HepG2 (cell line): ENCODE data around the gene DAPK1. TPM values are rescaled to one million over a fixed set of nuclear protein-coding genes. Genes with fewer than 3 reads are reported as not detected.

Experiments used
- ATAC-seq: fragments of 200-7000 bp; cut with Tn5 transposase; 3 replicates; pipeline ENCODE4 v1.9.1; 2020; ENCODE audit warnings: mild to moderate bottlenecking, moderate library complexity
- BruUV-seq: library from RNA; stranded (reverse); fragments of 400-500 nt; replicated peaks from 2 replicates; lab custom pipeline; 2021; lab: Mats Ljungman, UMichigan
- CTCF ChIA-PET: fragments of 300-600 bp; formaldehyde crosslinking; extraction: SDS; loops from one replicate; lab custom pipeline; 2021; ENCODE audit warnings: low total read pairs, inconsistent platforms, low intra/inter-chr PET ratio; lab: Yijun Ruan, JAX
- POLR2A ChIA-PET: fragments of 350-600 bp; sonication (Branson Sonifier 250); formaldehyde crosslinking; loops from one replicate; lab custom pipeline; 2020; ENCODE audit warnings: antibody characterized with exemption, inconsistent platforms; lab: Yijun Ruan, JAX
- DNase-seq: peaks from one replicate; pipeline ENCODE4 v3.0.0-alpha.2; 2015; ENCODE audit warnings: low spot score
- FAIRE-seq: peaks from 3 replicates; lab custom pipeline; 2011; peaks lifted over from hg19 to GRCh38; lab: Jason Lieb, UNC
- H2AFZ ChIP-seq: one replicate; pipeline ENCODE4 v1.6.1; 2011; ENCODE audit warnings: low read length, inconsistent platforms
- H3K27ac ChIP-seq: fragments of 300-600 bp; 3 replicates; pipeline ENCODE4 v1.8.0; 2011; ENCODE audit warnings: mixed run types, mild to moderate bottlenecking, mixed read lengths, low read length, inconsistent platforms; ENCODE audit not compliant: insufficient read depth; ENCODE audit errors: extremely low read length
- H3K27me3 ChIP-seq, 2 experiments: fragments of 200-600 bp in 1 of 2; 2 replicates in 1 of 2; 3 replicates in 1 of 2; pipeline versions ENCODE4 v1.6.0 to v1.8.0; 2011; ENCODE audit warnings: low read length in 2 of 2, mild to moderate bottlenecking in 2 of 2, moderate library complexity in 2 of 2, inconsistent platforms in 1 of 2; ENCODE audit not compliant: insufficient read depth in 2 of 2, control insufficient read depth in 1 of 2
- H3K36me3 ChIP-seq, 2 experiments: fragments of 200-600 bp in 1 of 2; replicated peaks in 1 of 2; 2 replicates in 1 of 2; 3 replicates in 1 of 2; pipeline versions ENCODE4 v1.5.1 to v1.8.0; 2011; ENCODE audit warnings: low read length in 2 of 2, inconsistent platforms in 1 of 2; ENCODE audit not compliant: insufficient read depth in 2 of 2, control insufficient read depth in 1 of 2
- H3K4me1 ChIP-seq: 2 replicates; pipeline ENCODE4 v1.5.1; 2012; ENCODE audit warnings: low read length, inconsistent platforms; ENCODE audit not compliant: insufficient read depth
- H3K4me2 ChIP-seq: 2 replicates; pipeline ENCODE4 v1.6.0; 2011; ENCODE audit warnings: low read depth, low read length, inconsistent platforms
- H3K4me3 ChIP-seq, 3 experiments: fragments of 200-600 bp in 1 of 3; sonication (generic), shearing (Covaris generic) in 1 of 3; replicated peaks in 1 of 3; 2 replicates each; pipeline ENCODE4 v1.5.1; 2011 to 2016; ENCODE audit warnings: low read length in 3 of 3, inconsistent platforms in 2 of 3, low read depth in 2 of 3, mild to moderate bottlenecking in 2 of 3, control low read depth in 1 of 3, mixed read lengths in 1 of 3; ENCODE audit not compliant: insufficient read depth in 1 of 3
- H3K79me2 ChIP-seq: one replicate; pipeline ENCODE4 v1.6.1; 2011; ENCODE audit warnings: low read length, inconsistent platforms; ENCODE audit not compliant: insufficient read depth
- H3K9ac ChIP-seq: 2 replicates; pipeline ENCODE4 v1.6.0; 2011; ENCODE audit warnings: mild to moderate bottlenecking, low read depth, low read length, inconsistent platforms; ENCODE audit not compliant: insufficient read depth
- H3K9me3 ChIP-seq: 2 replicates; pipeline ENCODE4 v1.5.1; 2012; ENCODE audit warnings: mild to moderate bottlenecking, low read length
- H4K20me1 ChIP-seq: 2 replicates; pipeline ENCODE4 v1.6.0; 2011; ENCODE audit warnings: inconsistent platforms, mild to moderate bottlenecking, low read length, moderate library complexity; ENCODE audit not compliant: insufficient read depth
- CBFB ChIP-seq: sonication (generic); formaldehyde crosslinking; IDR thresholded peaks from 2 replicates; pipeline ENCODE4 v1.4.0; 2020; ENCODE audit warnings: missing genetic modification reagents
- HNF4A ChIP-seq: sonication (generic); formaldehyde crosslinking; IDR thresholded peaks from 2 replicates; pipeline ENCODE4 v1.4.0; 2020; ENCODE audit warnings: missing genetic modification reagents
- NCOR1 ChIP-seq: fragments of 200-600 bp; sonication (generic); IDR thresholded peaks from 2 replicates; pipeline ENCODE4 v1.7.0; 2017; ENCODE audit warnings: antibody characterized with exemption, low read length, borderline replicate concordance
- PBX2 ChIP-seq: IDR thresholded peaks from 2 replicates; pipeline ENCODE4 v1.6.1; 2016; ENCODE audit warnings: control low read depth
- RFX3 ChIP-seq: IDR thresholded peaks from 2 replicates; pipeline ENCODE4 v1.6.1; 2016; ENCODE audit warnings: missing biosample characterization, missing genetic modification reagents
- SIX4 ChIP-seq: sonication (generic); formaldehyde crosslinking; IDR thresholded peaks from 2 replicates; pipeline ENCODE4 v1.4.0; 2020; ENCODE audit warnings: missing genetic modification reagents
- TSC22D2 ChIP-seq: sonication (generic); formaldehyde crosslinking; IDR thresholded peaks from 2 replicates; pipeline ENCODE4 v1.5.1; 2020; ENCODE audit warnings: missing genetic modification reagents, mild to moderate bottlenecking, borderline replicate concordance
- ZBTB2 ChIP-seq: sonication (generic); formaldehyde crosslinking; IDR thresholded peaks from 2 replicates; pipeline ENCODE4 v1.8.0; 2022; ENCODE audit warnings: low read depth, missing genetic modification reagents
- ZBTB7A ChIP-seq: sonication (generic); formaldehyde crosslinking; IDR thresholded peaks from 2 replicates; pipeline ENCODE4 v1.8.0; 2022; ENCODE audit warnings: mild to moderate bottlenecking, missing genetic modification reagents
- ZNF101 ChIP-seq: sonication (generic); formaldehyde crosslinking; IDR thresholded peaks from 2 replicates; pipeline ENCODE4 v1.4.0; 2020; ENCODE audit warnings: mild to moderate bottlenecking, low read depth, missing genetic modification reagents, borderline replicate concordance
- ZNF282 ChIP-seq: fragments of 450-650 bp; IDR thresholded peaks from 2 replicates; pipeline ENCODE4 v1.6.1; 2018; ENCODE audit not compliant: partially characterized antibody
- ZNF501 ChIP-seq: sonication (generic); formaldehyde crosslinking; IDR thresholded peaks from 2 replicates; pipeline ENCODE4 v1.5.1; 2020; ENCODE audit warnings: mild to moderate bottlenecking, moderate library complexity, missing genetic modification reagents
- ZNF598 ChIP-seq: sonication (generic); formaldehyde crosslinking; IDR thresholded peaks from 2 replicates; pipeline ENCODE4 v1.5.1; 2020; ENCODE audit warnings: mild to moderate bottlenecking, missing genetic modification reagents, borderline replicate concordance
- ZNF609 ChIP-seq: sonication (generic); formaldehyde crosslinking; IDR thresholded peaks from 2 replicates; pipeline ENCODE4 v1.4.0; 2020; ENCODE audit warnings: mild to moderate bottlenecking, missing genetic modification reagents, borderline replicate concordance
- WGBS: methylation state at CpG from one replicate; pipeline ENCODE4 v1.1.6; 2017; ENCODE audit warnings: low lambda C conversion rate; 5-methylcytosine and 5-hydroxymethylcytosine counted together
- in situ Hi-C: cut with HindIII; loops from 2 replicates; pipeline ENCODE4 v1.10.0; 2017; ENCODE audit warnings: low pct_unique_long_range_greater_than_20kb; ENCODE audit not compliant: extremely low pct_ligation_motif_present
- intact Hi-C: fragments of 100-400 bp; cut with micrococcal nuclease; formaldehyde crosslinking; loops from one replicate; pipeline ENCODE4 v1.10.0; 2022; ENCODE audit not compliant: unreplicated experiment
- polyA plus RNA-seq, 8 experiments: library from polyadenylated mRNA; depleted of rRNA in 3 of 8; stranded (reverse) in 7 of 8; unstranded in 1 of 8; fragments of >200 nt; fragmentation: Illumina TruSeq in 4 of 8; extraction: Trizol in 4 of 8; gene quantifications; 2 replicates each; pipeline versions ENCODE4 v1.2.1 to v1.2.3, GENCODE V29; 2011 to 2016; ENCODE audit warnings: low read depth in 4 of 8, missing spikeins in 1 of 8, mixed read lengths in 1 of 8; ENCODE audit not compliant: insufficient read depth in 1 of 8
- total RNA-seq, 5 experiments: library from RNA; depleted of rRNA; stranded (reverse); fragments of >200 nt; fragmentation: Illumina TruSeq; extraction: Trizol; gene quantifications; 2 replicates each; pipeline ENCODE4 v1.2.3, GENCODE V29; 2016; ENCODE audit warnings: low read depth in 1 of 5

Gene DAPK1
- total and polyA plus RNA-seq, 2 of the 13 experiments (the other 11 are each of a cell fraction or from before 2014, with no cell fraction given): 35.7 to 35.9 TPM

DNA sequence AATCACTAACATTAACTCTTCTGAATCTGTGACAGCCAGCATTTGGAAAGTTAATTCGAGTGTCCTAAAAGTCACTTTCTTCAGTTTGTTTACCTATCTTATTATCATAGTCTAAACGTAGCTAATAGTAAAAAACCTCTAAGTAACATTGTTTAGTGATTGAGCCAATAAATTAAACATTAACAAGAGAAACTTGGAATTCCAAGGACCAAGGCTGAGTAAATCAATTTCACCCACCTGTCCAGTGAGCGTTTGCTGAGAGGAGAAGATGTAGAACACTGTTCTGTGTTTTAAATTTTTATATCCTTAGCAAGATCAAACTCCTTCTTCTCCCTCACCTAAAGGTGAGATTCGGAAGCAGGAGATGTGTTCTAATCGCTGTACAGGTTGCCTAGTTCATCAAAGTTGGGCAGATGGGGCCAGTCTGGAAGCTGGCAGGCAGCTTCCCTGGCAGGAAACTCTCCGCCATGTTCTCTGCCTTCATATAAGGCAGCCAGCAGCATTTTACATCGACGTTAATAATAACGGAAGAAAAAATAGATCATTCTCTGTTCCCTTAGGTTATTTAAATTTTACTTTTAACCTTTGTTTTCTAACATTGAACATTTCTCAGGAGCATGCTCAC is 89.2 kb downstream of the DAPK1 start (continued):
- no peak for TF ChIP-seq ZBTB2 (CRISPR knock-in tag)
- no peak for TF ChIP-seq CBFB (CRISPR knock-in tag)

- no peak for DNase-seq
- ChIA-PET CTCF (no interaction called here), POLR2A (no interaction called here)
- in situ Hi-C loops: no loop called here
- 99% methylated on average over 6 of the region's 6 CpGs for WGBS
- Histone ChIP-seq H4K20me1 (no peaks in the 10 kb centered on the region), H2AFZ (no peak overlapping the region), H3K36me3 (no peaks in the 10 kb centered on the region; a peak in 1 of 5 replicates), H3K9me3 (no peaks in the 10 kb centered on the region), H3K27me3 (no peaks in the 10 kb centered on the region), H3K79me2 (peaks cover 7% of the 10 kb centered on the region), H3K9ac (no peak overlapping the region)
- no peak for FAIRE-seq
- BruUV-seq: no TSS peak
- TF ChIP-seq ZNF609 (no peak), PBX2 (no peak), ZNF598 (CRISPR knock-in tag) (no peak), ZNF282 (no peak), ZBTB7A (CRISPR knock-in tag) (no peak), SIX4 (CRISPR knock-in tag) (no peak), TSC22D2 (CRISPR knock-in tag) (no peak), HNF4A (CRISPR knock-in tag) (no peak), ZNF101 (no peak), NCOR1 (no peak), RFX3 (CRISPR knock-in tag) (no peak), ZNF501 (no peak)
- TF ChIP-seq, all 625 proteins: peak for 0
- H3K4me1 ChIP-seq: peaks cover 28% of the 10 kb centered on the region
- H3K4me2 ChIP-seq: no peak overlapping the region
- H3K4me3 ChIP-seq: no peak overlapping the region
- H3K27ac ChIP-seq: no peak overlapping the region
- intact Hi-C loops: no loop called here
- ATAC-seq: no peak
Observed at GRCh38 chr9:87587356-87587745, 89.7 kb downstream of the DAPK1 start.
